Measurements from ENCODE around the gene COL15A1.

GRCh38 chr9:98949565-98949964, 5.9 kb downstream of the COL15A1 start:
- no peak for TF ChIP-seq CTCF (IDR thresholded peaks at IDR 0.05 in 8 of 11, conservative IDR thresholded peaks at IDR 0.05 in 3 of 11)
- TF ChIP-seq POLR2A (IDR thresholded peaks at IDR 0.05): no peak
- TF ChIP-seq POLR2AphosphoS5 (IDR thresholded peaks at IDR 0.05): no peak

Data from spleen (tissue), 7 donors.